KG1 (cell line): ENCODE data around the gene SSR2.

Experiments
- DNase-seq: peaks from one replicate; lab custom pipeline; 2025; lab: John Stamatoyannopoulos, UW

The SSR2 gene

DNA sequence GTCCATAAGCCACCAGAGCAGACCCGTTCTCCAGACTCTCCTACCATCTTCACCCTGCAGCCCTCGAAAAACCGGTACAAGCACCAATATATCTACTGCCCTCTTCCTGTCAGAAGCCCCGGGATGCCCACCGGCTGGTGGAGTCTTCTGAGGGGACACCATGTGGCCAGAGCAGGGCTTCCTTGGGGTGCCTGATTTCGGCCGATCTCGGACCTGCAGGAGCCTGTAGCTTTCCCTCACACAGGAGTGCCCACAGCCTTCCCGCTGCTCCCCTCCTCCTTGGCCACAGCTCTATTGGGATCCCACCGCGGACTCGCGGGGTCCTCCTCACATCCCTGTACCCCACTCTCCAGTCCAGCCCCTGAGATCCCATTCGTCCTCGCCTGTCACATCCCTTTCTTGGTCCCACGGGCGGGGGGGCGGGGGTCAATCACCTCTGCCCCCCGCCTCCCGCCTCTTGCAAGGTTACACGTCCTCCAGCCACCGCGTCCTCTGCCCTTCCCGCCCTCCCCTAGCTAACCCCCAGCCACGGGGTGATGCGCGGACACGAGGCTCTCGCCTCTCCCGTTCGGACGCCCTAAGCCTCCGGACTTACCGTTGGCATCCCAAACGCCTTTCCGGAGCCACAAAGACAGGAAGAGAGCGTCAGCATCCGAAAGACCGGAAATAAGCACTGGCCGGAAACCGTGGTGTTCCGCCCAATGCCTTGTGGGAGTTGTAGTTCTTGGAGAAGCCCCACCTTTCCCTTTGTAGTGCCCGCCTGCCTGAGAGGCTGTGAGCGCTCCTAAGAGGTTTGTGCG, at the start of gene SSR2:
Gene SSR2, minus strand, starts transcription at position 659 of the 800 bp plus-strand sequence. CDS start 784 bp downstream, outside the sequence.
- peak; percentile 90 for DNase-seq

DNA sequence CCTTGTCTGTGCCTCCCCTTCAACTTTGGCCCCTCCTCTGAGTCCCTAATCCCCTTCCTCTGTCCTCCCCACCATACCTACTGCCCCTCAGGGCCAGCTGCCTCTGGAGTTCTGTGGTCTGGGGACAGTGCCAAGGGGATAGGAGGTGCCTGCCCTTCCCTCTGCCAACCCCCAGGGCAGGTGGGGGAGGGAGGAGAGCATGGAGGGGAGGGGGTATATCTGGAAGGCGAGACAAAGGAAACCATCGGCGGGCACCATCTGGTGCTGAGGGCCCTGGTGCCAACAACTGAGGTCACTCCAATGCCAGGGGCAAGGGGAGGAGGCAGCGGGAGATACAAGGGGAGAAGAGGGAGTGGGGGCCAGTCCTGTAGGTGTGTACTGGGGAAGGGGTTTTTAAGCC, 49.8 kb upstream of the SSR2 start:
- DNase-seq = no peak

DNA sequence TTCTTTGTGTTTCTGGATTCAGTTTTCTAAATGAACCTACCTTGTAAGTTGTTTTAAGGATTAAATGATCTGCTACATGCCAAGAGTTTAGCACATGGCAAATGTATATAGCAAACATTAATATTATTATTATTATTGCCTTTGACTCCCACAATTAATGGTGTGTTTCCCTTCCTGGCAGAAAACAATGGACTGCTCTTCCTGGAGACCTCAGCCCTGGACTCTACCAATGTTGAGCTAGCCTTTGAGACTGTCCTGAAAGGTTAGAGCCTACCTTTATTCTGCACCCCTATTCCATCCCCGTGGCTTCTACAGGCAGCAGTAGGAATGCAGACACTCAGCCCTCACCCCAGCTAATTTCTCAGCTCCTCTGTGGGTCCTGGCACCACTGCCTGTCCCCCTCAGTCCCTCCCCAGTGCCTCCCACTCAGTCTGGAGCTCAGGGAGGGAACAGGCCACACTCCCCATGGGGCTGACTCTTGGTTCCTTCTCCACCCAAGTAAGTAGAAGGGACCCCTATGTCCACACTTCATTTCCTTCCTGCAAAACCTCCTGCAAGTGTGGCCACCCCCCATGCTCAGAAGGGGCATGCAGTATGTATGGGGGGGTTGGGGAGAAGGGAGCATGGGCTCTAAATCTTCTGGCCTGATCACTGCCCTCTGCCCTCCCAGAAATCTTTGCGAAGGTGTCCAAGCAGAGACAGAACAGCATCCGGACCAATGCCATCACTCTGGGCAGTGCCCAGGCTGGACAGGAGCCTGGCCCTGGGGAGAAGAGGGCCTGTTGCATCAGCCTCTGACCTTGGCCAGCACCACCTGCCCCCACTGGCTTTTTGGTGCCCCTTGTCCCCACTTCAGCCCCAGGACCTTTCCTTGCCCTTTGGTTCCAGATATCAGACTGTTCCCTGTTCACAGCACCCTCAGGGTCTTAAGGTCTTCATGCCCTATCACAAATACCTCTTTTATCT, 49.0 kb upstream of the SSR2 start:
- DNase-seq = no peak

- no peak for DNase-seq
Measured at GRCh38 chr1:156067262-156067661, 46.5 kb upstream of the SSR2 start.

DNA sequence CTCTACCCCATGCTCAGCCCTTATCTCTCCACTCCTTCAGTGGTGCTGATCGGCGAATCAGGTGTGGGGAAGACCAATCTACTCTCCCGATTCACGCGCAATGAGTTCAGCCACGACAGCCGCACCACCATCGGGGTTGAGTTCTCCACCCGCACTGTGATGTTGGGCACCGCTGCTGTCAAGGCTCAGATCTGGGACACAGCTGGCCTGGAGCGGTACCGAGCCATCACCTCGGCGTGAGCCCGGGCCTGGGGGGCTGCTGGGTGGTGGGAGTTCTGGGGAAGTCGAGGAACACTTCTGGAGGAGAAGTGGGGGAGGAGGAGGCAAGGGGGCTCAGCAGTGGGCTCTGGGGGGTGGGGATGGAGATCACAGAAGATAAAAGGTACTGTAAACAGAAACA, 45.1 kb upstream of the SSR2 start:
- no peak for DNase-seq

- no peak for DNase-seq
Measured at GRCh38 chr1:156065212-156065611, 44.5 kb upstream of the SSR2 start.

DNA sequence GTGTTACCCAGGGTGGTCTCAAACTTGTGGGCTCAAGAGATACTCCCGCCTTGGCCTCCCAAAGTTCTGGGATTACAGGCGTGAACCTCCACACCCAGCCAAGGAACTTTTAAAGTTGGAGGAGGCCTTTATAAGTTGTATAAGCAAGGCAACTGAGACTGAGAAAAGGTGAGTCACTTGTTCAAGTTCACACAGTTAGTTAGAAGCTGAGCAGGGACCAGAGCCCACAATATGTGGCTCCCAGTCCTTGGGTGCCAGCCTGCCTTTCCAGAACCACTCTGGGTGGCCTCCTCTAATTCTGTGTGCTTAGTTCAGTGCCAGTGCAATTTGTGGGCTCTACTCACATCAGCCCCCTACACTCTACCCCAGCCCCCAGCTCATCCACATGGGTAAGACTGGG, 43.9 kb upstream of the SSR2 start:
- no peak for DNase-seq

DNA sequence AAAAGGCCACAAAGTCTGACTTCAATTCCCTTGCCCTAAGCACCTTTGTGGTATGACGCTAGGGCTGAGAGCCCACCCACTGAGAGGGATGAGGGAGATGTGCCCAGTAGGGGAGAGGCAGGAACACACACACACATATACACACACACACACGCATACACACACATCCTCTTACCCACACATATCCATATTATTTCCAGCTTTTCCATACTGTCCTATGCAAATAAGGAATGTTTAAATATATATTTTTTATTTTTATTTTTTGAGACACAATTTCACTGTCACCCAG, 43.2 kb upstream of the SSR2 start:
- no peak for DNase-seq

- no peak for DNase-seq
Measured at GRCh38 chr1:156062189-156062588, 41.4 kb upstream of the SSR2 start.

DNA sequence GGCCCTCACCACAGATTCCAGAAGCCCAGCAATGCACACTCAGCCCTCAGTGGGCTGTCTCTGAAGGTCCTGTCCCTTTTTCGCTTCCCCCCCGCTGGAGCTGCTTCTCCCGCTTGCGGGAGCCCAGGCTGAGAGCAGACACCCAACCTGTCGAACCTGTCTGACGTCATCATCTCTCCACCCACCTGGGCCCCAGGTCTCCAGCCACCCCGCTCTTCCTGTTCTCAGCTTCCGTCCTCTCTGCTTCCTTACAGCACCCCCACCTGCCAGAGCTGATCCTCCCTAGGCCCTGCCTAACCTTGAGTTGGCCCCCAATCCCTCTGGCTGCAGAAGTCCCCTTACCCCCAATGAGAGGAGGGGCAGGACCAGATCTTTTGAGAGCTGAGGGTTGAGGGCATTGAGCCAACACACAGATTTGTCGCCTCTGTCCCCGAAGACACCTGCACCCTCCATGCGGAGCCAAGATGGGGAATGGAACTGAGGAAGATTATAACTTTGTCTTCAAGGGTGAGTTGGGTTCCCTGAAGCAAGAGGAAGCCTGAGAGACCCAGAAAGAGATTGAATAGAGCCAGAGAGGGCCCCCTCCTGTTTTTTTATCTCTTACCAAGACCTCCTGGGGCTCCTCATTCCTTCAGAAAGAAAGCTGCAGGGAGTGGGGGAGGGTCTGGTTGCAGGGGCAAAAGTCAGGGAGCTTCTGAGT, 40.3 kb upstream of the SSR2 start, which contains the start of gene RAB25:
Gene RAB25, plus strand, starts transcription at position 224 of the 700 bp plus-strand sequence. Its CDS starts 241 bp downstream, at position 465.
- DNase-seq = no peak

- no peak for DNase-seq
Measured at GRCh38 chr1:156056326-156056849, 35.6 kb upstream of the SSR2 start.

DNA sequence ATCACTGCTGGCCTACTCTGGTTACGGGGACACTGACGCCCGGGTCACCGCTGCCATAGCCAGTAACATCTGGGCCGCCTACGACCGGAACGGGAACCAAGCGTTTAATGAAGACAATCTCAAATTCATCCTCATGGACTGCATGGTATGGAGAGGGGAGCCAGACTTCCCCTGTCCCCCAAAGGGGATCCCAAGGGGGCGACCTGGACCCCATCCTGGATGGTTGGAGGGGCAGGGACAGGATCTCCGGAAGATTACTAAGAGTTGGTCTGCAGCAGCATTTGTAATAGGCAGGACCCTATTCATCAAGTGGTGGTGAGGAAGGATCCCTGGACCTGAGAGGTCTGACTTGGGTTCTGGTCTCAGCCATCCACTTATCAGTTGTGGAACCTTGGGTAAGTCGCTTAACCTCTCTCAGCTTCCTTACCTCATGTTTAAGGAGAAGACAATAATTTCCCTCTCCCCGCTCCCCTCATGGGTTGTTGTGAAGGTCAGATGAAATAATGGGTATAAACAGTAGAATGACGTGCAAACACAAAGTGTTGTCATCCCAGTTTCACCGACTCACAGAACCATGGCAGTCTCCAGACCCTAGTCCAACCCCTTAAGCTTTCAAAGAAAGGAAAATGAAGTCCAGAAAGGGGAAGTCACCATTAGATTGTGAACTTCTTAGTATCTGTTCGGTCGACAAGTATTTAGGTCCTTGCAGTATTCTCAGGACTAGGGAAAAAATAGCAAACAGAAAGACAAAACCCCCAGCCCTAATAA, 34.7 kb upstream of the SSR2 start:
- no peak for DNase-seq

- DNase-seq = peak; percentile 96
Measured at GRCh38 chr1:156054500-156055280, 33.9 kb upstream of the SSR2 start, which contains the start of gene LAMTOR2. LAMTOR2 (plus strand) TSS chr1:156054782; CDS start chr1:156054890, 108 bp downstream.

DNA sequence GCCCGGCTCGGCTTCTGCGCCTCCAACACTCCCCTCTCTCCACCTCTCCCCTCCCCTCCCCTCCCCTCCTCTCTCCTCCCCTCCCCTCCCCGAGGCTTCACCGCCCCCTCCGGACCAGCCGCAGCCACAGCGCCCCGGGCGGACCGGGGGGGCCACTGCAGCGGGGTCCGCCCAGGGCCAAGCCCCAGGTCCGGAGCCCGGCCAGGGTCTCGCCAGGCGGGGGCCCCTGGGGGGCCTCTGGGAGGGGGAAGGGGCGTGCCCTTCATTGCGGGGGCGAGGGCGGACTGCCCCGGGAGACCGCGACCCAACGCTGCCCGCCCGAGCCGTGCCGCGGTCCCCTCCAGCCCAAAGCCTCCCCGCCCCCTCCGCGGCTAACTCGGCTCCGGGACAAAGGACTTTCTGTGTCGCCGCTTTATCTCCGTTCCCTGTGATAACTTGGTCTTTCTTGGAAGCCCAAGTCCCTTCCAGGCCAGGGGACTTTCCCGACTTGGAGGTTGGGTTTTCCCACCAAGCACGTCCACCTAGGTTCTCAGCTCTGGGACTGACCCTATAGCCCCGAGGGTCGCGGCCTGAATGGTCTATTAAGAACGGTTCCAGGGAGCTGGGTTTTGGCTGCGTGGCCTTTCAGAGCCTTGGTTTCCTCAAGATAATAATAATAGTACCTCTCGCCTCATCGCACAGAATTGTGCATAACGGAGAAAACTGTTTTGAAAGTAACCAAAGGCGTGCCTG, 33.2 kb upstream of the SSR2 start, which contains the start of gene UBQLN4:
Gene UBQLN4, minus strand, starts transcription at position 31 of the 732 bp plus-strand sequence. CDS start 97 bp downstream, outside the sequence.
- DNase-seq = peak; percentile 83

DNA sequence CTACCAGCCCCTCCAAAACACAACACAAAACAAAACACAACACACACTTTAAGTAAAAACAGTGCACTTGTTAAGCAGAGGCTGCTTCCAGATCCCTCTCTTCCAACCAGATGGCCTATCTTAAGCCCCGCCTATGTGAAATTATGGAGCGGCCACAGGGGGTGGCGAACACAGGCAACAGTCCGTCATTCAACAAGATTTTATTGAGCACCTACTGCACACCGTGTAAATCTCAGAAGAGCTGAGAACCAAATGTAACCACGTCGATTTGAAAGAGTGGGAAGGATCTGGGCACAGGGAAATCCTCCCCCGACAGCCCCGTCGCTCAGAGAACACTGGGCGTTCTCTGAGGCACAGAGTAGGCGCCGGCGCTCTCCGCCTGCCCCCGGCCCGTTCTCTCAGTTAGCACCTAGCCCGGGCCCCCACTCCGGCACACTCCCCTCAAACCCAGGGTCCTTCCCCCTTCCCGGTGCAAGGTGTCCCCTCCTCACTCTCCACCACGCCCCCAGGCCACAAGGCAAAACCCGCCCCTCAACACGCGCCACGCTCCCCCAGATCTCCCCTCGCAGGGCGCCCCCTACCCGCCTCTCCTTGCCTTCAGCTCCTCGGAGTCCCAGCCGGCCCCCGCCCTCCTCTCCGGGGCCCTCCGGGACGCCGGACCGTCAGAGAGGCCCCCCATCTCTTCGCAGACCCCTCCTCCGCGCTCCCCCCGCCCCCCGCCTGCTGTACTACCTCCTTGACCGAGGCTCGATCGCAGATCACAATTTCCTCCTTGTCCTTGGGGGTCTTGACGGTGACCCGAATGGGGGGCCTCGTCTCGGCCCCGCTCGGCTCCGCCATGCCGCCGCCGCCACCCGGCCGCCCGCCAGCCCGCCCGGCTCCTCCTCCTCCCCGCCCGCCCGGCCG, 32.4 kb upstream of the SSR2 start:
- DNase-seq = peak; percentile 73

GRCh38 chr1:156051011-156051725, 30.4 kb upstream of the SSR2 start:
- no peak for DNase-seq

- no peak for DNase-seq
Measured at GRCh38 chr1:156050376-156050775, 29.6 kb upstream of the SSR2 start.
